Activated T-helper 2 cell treated with anti-CD3 and anti-CD28 coated beads, Interferon-gamma antibody, Interleukin-2, Interleukin-4, amounts not matched to agents 10 μg/mL and 5 μg/mL and 100 μg/mL, durations not matched to agents 14 hours and 24 hours and 36 hours (primary cell): ENCODE measurements around the gene TRIM4. TPM values are rescaled to one million over a fixed set of nuclear protein-coding genes. Genes with fewer than 3 reads are reported as not detected.
"Not testable (repeated sequence)": the region's sequence is repeated elsewhere in the genome, so short reads cannot be mapped to it uniquely, and the experiment has no call there.

Experiments
- DNase-seq: peaks from one replicate; pipeline ENCODE4 v3.0.0; 2021; ENCODE audit warnings: low spot score
- H3K27ac Mint-ChIP-seq: one replicate; pipeline ENCODE4 v1.8.0; 2021; ENCODE audit warnings: mixed read lengths
- H3K27me3 Mint-ChIP-seq: one replicate; pipeline ENCODE4 v1.8.0; 2021; ENCODE audit warnings: low read depth, mixed read lengths
- H3K36me3 Mint-ChIP-seq: one replicate; pipeline ENCODE4 v1.8.0; 2021; ENCODE audit warnings: low read depth, mixed read lengths
- H3K4me1 Mint-ChIP-seq: one replicate; pipeline ENCODE4 v1.8.0; 2021; ENCODE audit warnings: low read depth, mixed read lengths
- H3K4me3 Mint-ChIP-seq: one replicate; pipeline ENCODE4 v1.8.0; 2021; ENCODE audit warnings: low read depth, mild to moderate bottlenecking, moderate library complexity, mixed read lengths
- H3K9me3 Mint-ChIP-seq: one replicate; pipeline ENCODE4 v1.8.0; 2021; ENCODE audit warnings: mixed read lengths
- intact Hi-C: fragments of 100-400 bp; cut with micrococcal nuclease; formaldehyde crosslinking; loops from one replicate; pipeline ENCODE4 v1.15.1; 2023
- total RNA-seq: library from RNA; stranded (reverse); gene quantifications from 2 replicates; pipeline ENCODE4 v1.2.3, GENCODE V29; 2022

The TRIM4 gene
- total RNA-seq, 1 donor from 2014 or later = 23.2 TPM

DNA sequence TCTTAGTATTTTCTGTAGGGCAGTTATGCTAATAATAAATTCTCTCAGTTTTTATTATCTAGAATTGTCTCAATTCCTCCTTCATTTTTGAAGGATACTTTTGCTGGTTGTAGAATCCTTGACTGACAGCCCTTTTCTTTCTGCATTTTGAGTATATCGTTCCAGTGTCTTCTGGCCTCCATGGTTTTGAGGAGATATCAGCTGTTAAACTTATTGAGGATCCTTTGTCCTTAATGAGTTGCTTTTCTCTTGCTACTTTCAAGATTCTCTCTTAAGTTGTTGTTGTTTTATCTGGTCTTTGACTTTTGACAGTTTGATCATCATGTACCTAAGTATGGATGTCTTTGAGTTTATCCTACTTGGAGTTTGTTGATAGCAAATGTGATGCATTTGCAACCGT is 19.0 kb upstream of the TRIM4 start:
- intact Hi-C loops = no loop called here
- Mint-ChIP-seq H3K9me3 (peaks cover 17% of the 10 kb centered on the region), H3K4me3 (no peak overlapping the region), H3K27ac (no peak overlapping the region), H3K36me3 (no peaks in the 10 kb centered on the region), H3K27me3 (peaks cover 16% of the 10 kb centered on the region), H3K4me1 (peaks cover 6% of the 10 kb centered on the region)
- DNase-seq = no peak

DNA sequence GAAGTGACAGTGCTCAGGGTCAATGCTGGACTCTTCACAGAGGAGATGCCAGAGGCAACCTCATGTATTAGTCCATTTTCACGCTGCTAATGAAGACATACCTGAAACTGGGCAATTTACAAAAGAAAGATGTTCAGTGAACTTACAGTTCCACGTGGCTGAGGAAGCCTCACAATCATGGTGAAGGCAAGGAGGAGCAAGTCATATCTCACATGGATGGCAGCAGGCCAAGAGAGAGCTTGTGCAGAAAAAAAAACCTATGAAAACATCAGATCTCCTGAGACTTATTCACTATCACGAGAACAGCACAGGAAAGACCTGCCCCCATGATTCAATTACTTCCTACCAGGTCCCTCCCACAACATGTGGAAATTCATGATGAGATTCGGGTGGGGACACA is 15.7 kb upstream of the TRIM4 start:
- H3K4me1 Mint-ChIP-seq, H3K4me3 Mint-ChIP-seq, DNase-seq: not testable (repeated sequence)

DNA sequence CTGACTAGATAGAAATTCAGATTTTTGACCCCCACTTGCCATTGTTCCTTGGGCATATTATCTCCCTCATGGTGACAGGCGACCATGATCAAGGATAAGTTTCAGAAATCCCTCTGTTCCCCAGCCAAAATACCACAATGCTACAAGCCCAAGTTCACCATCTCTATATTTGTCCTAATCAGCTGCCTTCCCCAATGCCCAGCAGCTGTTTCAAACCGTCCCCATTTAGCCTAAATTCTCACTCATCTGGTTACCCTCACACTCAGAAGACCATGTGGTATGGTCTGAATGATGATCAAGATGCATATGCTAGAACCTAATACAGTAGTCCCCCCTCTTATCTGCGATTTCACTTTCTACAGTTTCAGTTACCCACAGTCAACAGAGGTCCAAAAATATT is 11.0 kb upstream of the TRIM4 start:
- H3K36me3 Mint-ChIP-seq = no peaks in the 10 kb centered on the region
- H3K9me3 Mint-ChIP-seq = no peaks in the 10 kb centered on the region
- no peak overlapping the region for H3K27ac Mint-ChIP-seq
- H3K4me3 Mint-ChIP-seq = no peak overlapping the region
- DNase-seq = no peak
- peaks cover 24% of the 10 kb centered on the region for H3K4me1 Mint-ChIP-seq
- H3K27me3 Mint-ChIP-seq = peaks cover 29% of the 10 kb centered on the region
- intact Hi-C loops = no loop called here

More for the DNA sequence above, 15.7 kb upstream of the TRIM4 start:
- H3K27ac Mint-ChIP-seq, H3K36me3 Mint-ChIP-seq, intact Hi-C loops: not testable (repeated sequence)
- H3K9me3 Mint-ChIP-seq = peaks cover 17% of the 10 kb centered on the region
- H3K27me3 Mint-ChIP-seq = peaks cover 10% of the 10 kb centered on the region

DNA sequence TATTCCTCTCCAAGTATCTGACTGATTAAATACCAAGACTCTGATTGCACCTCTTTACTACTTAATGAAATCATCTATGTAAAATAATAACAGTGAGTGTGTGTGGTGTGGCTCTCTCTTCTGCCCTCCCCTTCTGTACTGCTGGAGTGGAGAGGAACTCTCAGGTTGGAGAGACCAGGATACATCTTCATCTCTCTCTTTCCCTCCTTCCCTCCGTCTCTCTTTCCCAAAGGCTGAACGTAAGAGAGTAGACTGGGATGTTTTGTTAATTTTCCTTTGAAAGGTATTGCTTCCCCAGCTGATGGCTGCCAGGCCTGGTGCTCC is 10.4 kb upstream of the TRIM4 start:
- Mint-ChIP-seq H3K27ac (peak overlapping the region; percentile 10), H3K4me3 (peak overlapping the region; percentile 64), H3K36me3 (no peaks in the 10 kb centered on the region), H3K27me3 (peaks cover 34% of the 10 kb centered on the region), H3K4me1 (peaks cover 19% of the 10 kb centered on the region), H3K9me3 (no peaks in the 10 kb centered on the region)
- no peak for DNase-seq
- intact Hi-C loops = loop anchor here (2.0 kb wide), 1 partner anchor 19 kb away; no protein-coding TSS in a partner anchor

DNA sequence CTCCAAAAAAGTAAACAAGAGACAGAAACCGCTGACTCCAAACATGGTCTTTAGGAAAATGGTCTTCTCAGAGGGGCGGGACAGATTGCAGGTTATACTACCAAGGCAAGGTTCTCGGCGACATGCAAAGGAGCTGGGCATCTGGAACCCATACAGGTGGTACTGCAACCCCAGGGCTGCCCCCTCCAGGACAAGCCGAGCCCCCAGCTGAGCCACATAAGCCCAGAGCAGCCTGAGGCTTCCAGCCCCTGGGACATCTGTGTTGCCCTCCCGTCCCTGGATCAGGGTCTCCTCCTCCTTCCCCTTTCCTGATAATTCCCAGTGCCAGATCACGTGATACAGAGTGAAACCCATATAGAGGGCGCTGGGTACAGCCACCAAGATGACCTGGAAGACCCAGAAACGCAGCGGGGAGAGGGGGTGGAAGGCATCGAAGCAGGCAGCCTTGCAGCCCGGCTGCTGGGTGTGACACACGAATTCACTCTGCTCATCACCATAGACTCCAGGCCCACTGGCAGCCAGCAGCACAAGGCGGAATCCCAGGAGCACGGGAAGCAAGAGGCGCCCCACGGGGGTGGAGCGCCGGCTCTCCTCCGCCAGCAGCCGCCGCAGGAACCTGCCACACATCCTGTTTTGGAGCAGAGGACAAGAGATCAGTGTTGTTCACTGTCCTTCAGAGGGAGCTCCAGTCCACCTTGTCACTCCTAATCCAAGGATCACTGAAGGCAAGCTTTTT is 9.8 kb upstream of the TRIM4 start, which contains the start of gene GJC3:
GJC3 (minus strand) TSS at position 627 of the 736 bp plus-strand sequence; CDS start at position 627, 0 bp downstream.
- H3K36me3 Mint-ChIP-seq = no peaks in the 10 kb centered on the region
- intact Hi-C loops = loop anchor here (2.0 kb wide), 1 partner anchor 20 kb away; no protein-coding TSS in a partner anchor
- peaks cover 19% of the 10 kb centered on the region for H3K4me1 Mint-ChIP-seq
- DNase-seq = peak; percentile 23
- peak within 1 kb of the TSS; percentile 10 for H3K27ac Mint-ChIP-seq
- no peaks in the 10 kb centered on the region for H3K9me3 Mint-ChIP-seq
- peaks cover 35% of the 10 kb centered on the region for H3K27me3 Mint-ChIP-seq
- H3K4me3 Mint-ChIP-seq = peak within 1 kb of the TSS; percentile 64

DNA sequence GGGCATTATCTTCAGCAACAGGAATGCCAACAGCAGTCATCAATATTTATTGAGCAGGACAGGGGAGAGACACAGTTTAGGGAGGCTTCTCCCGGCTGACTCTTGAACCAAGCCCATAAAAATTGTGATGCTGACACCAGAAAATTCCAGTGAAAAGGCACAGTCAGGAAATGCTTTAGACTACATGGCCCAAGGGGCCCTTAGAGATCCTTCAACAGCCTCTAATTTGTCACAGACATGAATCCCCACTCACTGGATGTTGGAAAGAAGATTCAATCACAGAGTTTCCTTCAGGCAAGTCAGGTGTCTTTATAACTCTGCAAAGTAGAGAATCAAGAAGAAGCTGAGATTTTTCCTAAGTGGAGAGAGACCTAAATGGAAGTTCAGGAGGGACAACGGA is 8.9 kb upstream of the TRIM4 start:
- intact Hi-C loops = loop anchor here (2.0 kb wide), 1 partner anchor 21 kb away; no protein-coding TSS in a partner anchor
- no peak for DNase-seq
- Mint-ChIP-seq H3K9me3 (no peaks in the 10 kb centered on the region), H3K4me1 (peaks cover 19% of the 10 kb centered on the region), H3K27me3 (peaks cover 35% of the 10 kb centered on the region), H3K27ac (no peak overlapping the region), H3K4me3 (no peak overlapping the region), H3K36me3 (no peaks in the 10 kb centered on the region)

DNA sequence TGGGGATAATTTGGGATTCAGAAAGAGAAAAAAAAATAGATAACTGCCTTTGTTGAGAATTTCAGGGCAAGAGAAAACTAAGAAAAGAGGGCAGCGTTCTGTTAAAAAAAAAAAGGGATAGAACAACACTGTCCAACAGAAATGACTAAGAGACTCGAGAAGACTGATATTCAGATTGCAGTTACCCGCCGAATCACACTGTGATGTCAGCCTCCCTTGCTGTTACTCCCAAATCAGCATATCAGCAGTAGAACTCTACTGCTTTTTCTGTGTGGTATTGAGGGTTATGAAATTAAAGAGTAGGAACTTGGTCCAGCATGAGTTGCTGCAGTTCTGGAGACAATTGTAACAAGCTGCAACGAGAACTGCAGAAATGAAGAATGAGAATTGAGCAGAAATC is 8.2 kb upstream of the TRIM4 start:
- Mint-ChIP-seq H3K27ac (no peak overlapping the region), H3K27me3 (peaks cover 35% of the 10 kb centered on the region), H3K9me3 (no peaks in the 10 kb centered on the region), H3K4me1 (peaks cover 19% of the 10 kb centered on the region), H3K4me3 (no peak overlapping the region), H3K36me3 (no peaks in the 10 kb centered on the region)
- intact Hi-C loops = no loop called here
- no peak for DNase-seq

DNA sequence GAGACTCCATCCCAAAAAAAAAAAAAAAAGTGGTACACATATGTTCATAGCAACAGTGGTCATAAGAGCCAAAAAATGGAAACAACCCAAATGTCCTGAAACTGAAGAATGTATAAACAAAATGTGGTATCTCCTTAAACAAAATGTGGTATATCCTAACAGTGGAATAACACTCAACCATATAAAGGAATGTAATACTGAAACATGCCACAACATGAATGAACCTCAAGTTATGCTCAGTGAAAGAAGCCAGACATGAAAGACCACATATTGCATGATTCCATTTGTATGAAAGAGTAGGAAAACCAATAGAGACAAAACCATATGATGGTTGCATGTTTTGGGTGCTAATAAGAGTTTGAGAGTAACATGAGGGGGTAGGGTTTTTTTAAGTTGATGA is 7.0 kb upstream of the TRIM4 start:
- Mint-ChIP-seq H3K4me3 (no peak overlapping the region), H3K9me3 (no peaks in the 10 kb centered on the region), H3K27me3 (peaks cover 35% of the 10 kb centered on the region), H3K27ac (no peak overlapping the region), H3K36me3 (peaks cover 8% of the 10 kb centered on the region), H3K4me1 (peaks cover 17% of the 10 kb centered on the region)
- intact Hi-C loops = no loop called here
- no peak for DNase-seq

DNA sequence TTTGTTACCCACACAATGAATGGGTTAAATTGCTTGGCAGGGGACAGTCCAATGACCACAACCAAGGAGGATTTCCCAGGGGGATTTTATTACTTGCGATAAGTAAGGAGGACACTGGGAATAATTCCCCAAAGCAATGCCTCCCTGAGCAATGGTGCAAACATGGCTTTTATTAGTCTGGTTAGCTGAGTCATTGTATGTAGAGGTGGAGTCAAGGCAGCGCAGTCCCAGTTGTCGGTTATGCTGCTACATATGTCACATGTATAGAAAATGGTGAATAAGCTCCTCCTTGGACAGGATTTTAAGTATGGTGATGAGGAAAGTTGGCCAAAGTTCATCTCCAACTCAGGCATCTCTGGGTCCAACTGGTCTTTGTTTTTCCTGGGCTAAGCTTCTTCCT is 3.9 kb upstream of the TRIM4 start:
- DNase-seq = no peak
- Mint-ChIP-seq H3K4me3 (no peak overlapping the region), H3K4me1 (peaks cover 8% of the 10 kb centered on the region), H3K9me3 (no peaks in the 10 kb centered on the region), H3K36me3 (peaks cover 14% of the 10 kb centered on the region), H3K27ac (no peak overlapping the region), H3K27me3 (peaks cover 27% of the 10 kb centered on the region)
- intact Hi-C loops = no loop called here

DNA sequence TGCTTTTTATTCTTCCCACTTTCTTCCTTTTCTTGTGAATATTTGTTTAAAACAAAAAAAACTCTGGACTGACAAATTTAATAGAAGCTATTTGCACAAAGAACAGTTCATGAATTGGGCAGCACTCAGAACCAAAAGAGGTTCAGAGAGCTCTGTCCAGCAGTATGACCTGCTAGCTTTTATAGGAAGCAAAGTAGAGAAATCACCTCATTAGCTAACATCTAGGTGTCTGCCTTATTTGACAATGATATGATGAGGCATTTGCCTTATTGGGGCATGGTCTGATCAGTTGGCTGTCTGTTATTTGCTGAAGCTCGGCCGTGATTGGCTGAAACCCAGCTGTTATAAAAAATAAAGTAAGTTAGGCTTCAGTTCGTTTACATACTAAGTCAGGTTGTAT is 819 bp upstream of the TRIM4 start:
- Mint-ChIP-seq H3K27me3 (peaks cover 4% of the 10 kb centered on the region), H3K27ac (peak overlapping the region; percentile 94), H3K9me3 (no peaks in the 10 kb centered on the region), H3K4me1 (peaks cover 24% of the 10 kb centered on the region), H3K4me3 (peak overlapping the region; percentile 96), H3K36me3 (peaks cover 34% of the 10 kb centered on the region)
- intact Hi-C loops = no loop called here
- no peak for DNase-seq

DNA sequence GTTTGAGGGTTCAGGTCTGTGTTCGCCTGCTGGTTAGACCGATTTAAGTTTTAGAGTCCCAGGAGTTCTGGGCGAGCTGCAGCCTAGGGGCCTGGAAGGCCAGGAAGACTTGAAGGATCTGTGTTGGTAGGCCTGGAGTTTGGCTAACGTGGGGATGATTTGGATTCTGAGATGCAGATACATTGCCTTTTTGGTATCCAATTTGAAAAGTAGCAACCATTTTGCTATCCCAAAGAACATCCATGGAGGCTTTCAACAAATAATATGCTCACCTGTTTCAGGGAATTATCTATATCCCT is 433 bp upstream of the TRIM4 start:
- peak overlapping the region; percentile 96 for H3K4me3 Mint-ChIP-seq
- H3K4me1 Mint-ChIP-seq = peaks cover 26% of the 10 kb centered on the region
- peaks cover 36% of the 10 kb centered on the region for H3K36me3 Mint-ChIP-seq
- peaks cover 2% of the 10 kb centered on the region for H3K27me3 Mint-ChIP-seq
- no peak for DNase-seq
- H3K9me3 Mint-ChIP-seq = no peaks in the 10 kb centered on the region
- H3K27ac Mint-ChIP-seq = peak overlapping the region; percentile 94
- intact Hi-C loops = loop anchor here (2.0 to 10.0 kb wide), 2 partner anchors 161 to 205 kb away; partner anchors contain the start of genes MBLAC1 and ZNF3

DNA sequence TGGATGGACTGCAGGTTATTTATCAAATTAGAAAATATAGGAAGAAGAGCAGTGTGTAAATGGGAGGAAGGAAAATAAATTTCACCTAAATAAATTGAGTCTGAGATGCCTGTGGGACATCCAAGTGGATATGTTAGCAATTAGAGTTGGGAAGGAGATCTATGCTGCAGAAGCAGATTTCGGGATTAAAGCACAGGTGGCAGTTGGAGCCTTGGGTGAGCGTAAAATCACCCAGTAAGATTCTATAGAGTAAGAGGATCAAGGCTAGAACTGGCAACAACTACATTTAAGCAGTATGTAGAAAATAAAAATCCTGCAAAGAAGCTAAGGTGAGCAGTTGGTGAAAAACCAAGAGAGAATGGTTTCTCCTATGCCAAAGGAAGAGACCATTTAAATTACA is 8.4 kb downstream of the TRIM4 start:
- intact Hi-C loops = loop anchor here (5.0 to 10.0 kb wide), 2 partner anchors 36 to 214 kb away; partner anchors contain the start of gene MBLAC1
- no peak overlapping the region for H3K4me3 Mint-ChIP-seq
- H3K9me3 Mint-ChIP-seq = no peaks in the 10 kb centered on the region
- no peak for DNase-seq
- no peaks in the 10 kb centered on the region for H3K27me3 Mint-ChIP-seq
- H3K27ac Mint-ChIP-seq = no peak overlapping the region
- peaks cover 57% of the 10 kb centered on the region for H3K36me3 Mint-ChIP-seq
- H3K4me1 Mint-ChIP-seq = peaks cover 17% of the 10 kb centered on the region

DNA sequence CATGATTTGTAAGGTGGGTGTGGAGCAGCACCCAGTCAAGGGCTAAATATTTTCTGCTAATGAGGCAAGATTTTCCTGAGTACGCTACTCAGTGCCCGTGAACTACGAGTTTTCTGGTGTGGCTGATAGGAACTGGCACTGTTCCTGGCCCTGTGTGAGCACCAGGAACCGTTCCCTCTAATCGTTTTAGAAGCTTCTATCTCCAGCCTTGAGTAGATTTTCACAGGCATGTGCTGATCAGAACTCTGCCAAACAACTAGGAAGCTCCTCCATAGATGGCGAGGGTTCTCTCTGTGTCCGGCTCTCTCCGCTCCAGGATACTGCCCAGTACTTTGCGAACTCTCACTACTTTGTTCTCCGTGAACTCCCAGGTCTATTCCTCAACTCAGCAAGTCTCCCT is 17.7 kb downstream of the TRIM4 start:
- peaks cover 6% of the 10 kb centered on the region for H3K4me1 Mint-ChIP-seq
- no peaks in the 10 kb centered on the region for H3K9me3 Mint-ChIP-seq
- peaks cover 77% of the 10 kb centered on the region for H3K36me3 Mint-ChIP-seq
- intact Hi-C loops = no loop called here
- H3K4me3 Mint-ChIP-seq = no peak overlapping the region
- DNase-seq = no peak
- no peaks in the 10 kb centered on the region for H3K27me3 Mint-ChIP-seq
- no peak overlapping the region for H3K27ac Mint-ChIP-seq
